Inflammatory macrophage treated with lipopolysaccharide for 1 hour (primary cell): ENCODE results near the gene DAPL1.

ENCODE experiments used
- DNase-seq, 2 donors: peaks; one replicate each; pipeline ENCODE4 v3.0.0-alpha.2; 2020 to 2022

Gene DAPL1

DNA sequence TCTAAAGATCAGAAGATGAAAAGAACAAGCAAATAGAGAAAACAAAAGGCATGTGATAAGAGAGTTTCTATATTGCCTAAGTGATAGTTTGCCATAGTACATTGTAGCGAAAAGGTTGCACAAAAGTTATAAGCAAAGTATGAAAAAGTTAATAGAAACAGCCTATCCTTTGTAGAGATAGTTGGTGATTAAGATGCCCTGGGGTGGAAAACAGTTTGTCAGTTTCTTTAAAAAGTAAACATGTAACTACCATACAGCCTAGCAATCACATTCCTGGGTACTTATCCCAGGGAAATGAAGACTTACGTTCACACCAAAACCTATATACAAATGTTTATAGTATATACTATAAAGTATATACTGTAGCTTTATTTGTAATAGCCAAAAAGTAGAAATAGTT, 16.9 kb upstream of the DAPL1 start:
- DNase-seq: no peak

DNA sequence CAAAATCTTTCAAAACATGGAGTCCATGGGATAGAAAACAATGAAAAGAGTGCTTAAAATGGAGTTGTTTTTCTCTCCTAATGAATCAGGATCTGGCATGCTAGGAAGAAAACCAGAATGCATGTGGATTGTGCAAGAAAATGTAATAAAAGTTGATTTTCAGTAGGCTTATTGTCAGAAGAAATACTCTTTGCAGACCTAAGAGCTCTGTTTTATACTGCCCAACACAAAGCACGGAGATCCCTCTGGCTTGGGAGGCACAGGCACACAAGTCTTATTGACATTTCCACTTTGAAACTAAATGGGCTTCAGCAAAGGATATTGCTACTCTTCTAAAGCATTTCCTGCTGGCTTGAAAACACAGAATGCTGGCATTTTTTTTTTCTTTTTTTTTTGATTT, 15.5 kb upstream of the DAPL1 start:
- DNase-seq: no peak

DNA sequence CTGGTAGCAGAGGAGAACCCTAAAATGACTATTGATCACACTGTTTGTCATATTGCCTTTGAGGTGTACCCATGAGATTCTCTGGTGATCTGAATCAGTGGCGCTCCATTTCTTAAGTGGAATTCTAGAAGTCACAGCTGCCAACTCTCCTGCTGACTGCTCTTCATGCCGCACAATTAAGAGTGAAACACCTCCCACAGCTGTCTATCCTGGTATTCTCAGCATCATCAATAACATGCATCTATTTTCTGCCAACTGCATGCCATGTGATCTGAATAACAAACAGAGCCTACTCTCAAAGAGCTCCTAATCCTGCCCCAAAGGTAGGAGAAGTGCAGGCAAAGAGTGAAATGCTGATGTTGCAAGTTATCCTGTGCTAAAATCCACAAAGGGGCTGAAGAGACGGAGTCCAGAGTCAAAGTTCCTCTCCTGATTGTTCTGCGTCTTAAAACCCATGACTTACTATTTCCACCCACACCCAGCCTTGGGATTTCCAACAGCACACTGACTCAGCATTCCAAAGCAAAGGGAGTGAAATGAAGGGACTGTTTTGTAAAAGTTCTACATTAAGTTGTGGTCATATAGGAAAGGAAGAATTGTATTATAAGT, 13.7 kb upstream of the DAPL1 start:
- DNase-seq: peak; percentile 84 to 94

DNA sequence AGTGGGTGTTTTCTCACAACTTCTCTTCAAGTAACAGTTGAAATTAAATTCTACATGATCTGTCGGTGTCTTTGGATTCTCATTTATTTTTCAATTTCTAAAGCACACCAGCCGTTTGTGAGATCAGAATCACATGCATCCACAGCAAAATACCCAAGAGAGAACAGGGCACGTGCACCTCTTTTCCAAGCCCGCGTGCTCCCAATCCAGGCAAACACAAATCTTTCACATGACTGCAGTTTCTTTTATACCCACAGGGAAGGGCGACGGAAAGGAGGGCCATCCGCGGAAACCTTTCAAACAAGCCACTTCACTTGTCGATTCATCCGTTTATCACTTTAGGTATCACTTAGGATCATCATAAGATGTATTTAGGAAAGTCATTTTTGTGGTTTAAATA, 13.0 kb upstream of the DAPL1 start:
- no peak for DNase-seq

DNA sequence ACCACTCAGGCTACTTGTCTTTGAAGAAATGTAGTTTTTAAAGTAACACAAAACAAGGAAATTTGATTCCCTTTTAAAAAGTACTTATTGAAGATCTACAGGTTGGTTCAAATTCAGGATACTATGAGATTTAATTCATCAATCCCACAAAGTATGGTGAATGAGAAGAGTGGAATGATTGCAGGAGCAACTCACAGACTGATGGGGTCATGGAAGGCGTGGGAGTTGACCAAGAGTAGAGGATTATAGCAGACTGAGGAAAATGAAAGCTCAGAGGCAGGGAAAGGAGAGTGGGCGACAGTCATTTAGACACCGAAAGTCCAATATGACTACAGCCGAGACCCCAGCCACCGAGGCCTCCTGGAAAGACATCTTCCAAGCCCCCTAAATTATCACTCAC, 12.5 kb upstream of the DAPL1 start:
- peak in 1 of 2 donors; percentile 15 for DNase-seq

DNA sequence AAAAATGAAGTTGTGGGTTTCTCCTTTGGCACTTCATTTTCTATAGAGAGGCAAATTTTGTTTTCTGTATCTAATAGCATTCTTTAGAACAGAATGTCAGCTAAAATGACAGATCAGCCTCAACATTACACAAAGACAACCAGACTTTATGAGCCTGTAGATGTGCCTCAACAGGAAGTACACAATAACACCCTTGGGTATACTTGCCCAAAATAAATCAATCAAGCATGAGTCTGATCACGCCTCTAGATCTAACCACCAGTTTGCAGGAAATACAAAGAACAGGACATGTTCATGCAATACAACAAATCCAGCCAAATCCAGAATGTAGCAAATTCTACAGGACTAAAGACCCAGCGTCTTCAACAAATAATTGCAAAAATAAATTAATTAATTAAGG, 11.2 kb upstream of the DAPL1 start:
- DNase-seq: no peak

DNA sequence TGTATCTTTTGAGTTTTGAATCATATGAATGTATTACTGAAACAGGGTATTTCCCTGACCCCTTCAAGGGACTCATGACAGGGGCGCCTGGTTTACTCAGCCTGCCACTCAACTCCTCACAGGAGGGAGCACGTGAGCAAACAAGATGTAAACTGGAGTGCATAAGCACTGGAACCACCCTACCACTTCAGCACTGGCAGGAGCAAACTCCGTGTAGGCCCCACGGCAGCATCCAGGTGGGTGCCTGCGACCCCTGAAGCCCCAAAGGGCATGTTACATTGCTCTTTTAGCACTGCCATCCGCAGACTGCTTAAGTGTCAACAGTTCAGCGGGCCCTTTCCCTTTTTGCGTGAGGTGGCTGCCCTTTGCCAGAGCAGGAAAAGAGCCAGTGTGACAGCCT, 8.2 kb upstream of the DAPL1 start:
- no peak for DNase-seq

DNA sequence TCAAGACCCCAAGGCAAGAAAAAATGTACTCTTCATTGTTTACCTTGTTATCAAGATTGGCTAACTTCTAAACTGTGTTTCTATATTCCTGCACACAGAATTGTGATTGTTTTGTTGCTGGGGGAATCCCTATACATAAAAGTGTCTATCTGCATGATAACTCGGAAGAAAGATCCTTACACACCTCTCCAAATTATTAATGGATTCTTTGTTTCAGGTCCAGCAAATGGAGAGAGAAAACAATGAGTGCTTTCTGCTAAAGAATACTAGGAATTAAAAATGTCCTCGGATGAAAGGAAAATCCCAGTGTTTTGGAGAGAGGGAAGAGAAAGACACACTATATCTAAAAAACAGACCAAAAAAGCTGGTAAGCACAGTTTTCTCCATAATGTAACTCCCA, 6.2 kb upstream of the DAPL1 start:
- DNase-seq: no peak

DNA sequence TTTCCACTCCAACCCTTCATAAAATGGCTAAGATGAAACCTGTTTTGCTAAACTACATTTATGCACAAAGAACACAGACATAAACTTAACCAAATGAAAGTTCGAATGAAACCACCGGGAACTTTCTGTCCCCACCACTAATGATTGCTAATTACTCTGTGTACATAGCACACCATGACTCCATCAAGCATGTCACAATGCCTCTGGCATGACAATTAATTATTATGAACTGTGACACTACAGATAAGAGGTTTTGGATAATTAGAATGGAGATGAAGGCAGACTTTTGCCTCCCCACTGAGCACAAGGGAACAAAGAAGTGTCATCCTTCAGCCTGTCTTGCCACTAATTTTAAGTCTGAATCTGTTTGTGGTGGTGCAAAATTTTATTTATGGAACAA, 1.5 kb downstream of the DAPL1 start:
- DNase-seq: no peak

DNA sequence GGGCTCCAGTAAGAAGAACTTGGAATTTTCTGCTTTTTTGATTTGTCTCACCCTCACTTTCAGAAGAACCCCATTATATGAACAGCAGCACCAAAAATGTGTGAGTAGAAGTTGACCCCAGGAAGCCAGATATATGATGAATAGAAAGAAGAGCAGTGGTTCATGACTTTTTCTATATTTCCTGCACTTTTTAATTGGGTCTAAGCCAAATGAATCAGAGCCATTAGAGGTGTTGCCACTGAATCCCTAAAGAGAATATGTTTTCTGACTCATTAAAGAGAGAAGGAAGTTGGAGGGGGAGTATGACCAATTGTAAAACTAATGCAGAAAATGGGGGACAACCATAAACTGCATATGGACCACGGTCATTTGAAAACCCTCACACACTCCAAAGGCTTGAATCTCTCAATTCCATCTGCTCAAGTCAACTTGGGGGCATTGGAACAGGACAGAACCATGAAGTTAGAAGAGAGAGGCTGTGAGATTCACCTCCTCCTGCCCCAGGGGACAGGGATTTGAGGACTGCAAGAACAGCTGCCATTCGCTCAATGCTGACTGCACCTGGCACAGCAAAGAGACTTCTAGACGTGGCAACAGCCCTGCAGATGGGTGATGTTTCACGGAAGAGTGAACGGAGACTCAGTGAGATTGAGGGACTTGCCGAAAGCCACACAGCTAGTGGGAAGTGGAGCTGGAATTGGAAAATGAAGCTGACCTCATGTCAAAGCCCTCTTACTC, 3.0 kb downstream of the DAPL1 start:
- DNase-seq: no peak

DNA sequence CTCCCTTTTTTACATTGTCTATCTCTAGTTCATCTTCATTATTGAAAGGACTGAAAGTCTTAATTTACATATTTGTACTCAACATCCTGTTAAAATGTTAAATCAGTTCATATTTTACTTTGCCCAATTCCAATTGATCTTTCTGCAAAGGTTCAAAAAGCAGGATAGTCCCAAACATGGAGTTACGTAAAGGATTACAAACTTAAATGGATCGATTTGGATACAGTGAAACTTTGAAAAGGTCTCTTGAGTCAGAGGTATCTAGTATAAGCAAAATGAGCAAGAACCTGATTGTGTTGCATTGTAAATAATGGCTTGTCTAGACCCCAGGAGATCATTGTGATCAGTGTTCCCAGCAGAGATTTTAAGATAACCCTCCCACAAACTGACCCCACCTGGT, 4.1 kb downstream of the DAPL1 start:
- no peak for DNase-seq

DNA sequence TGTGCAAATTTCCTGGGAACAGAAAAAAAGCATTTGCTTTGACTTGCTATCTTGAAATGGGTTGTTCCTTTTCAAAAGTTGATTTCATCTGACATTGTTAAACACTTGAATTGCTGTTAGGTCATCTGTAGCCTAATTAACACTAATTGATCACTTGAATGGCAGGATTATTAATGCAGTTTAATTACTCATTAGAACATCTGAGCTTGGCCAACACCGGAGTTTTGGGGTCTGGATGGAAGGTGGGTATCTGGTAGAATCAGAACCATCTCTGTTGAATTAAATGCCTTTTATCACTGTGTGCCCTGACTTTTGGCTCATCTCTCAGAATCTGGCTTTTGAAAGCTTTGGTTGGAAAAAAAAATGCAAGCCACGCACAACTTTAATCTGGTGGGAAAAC, 8.4 kb downstream of the DAPL1 start:
- DNase-seq: no peak

DNA sequence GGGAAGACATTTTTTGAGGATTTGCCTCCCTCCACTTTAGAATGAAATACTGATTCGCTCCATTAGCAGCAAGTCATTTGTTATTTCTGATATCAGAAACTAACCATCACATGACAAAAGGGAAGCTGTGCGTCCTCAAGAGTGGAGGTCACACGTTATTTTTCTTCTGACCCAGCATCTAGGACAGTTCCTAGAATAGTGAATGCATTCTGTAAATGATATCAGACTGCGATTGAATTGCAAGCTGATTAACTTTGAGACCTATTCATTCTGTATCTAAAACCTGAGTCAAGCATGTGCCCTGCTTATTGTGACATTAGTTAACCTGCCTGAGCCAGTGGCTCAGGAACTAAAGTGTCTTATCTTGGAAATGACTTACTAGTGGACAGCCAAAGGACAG, 10.1 kb downstream of the DAPL1 start:
- DNase-seq: no peak

DNA sequence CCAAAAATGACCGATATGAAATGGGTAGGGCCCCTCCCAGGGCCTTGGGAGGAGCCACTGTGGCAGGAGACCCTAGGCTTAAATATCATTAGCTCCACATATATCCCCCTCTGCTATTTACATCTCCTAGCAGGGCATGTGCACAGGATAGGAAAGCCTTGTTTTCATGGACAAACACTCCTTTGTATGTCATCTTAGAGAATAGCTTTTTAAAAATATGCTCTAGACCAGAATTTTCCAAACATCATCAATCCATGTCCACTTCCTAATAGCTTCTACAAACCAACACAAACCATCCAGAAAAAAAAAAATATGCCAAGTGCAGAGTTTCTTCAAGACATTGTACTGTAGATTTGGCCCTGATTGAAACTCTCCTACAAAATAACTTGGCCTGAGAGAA, 10.8 kb downstream of the DAPL1 start:
- no peak for DNase-seq

DNA sequence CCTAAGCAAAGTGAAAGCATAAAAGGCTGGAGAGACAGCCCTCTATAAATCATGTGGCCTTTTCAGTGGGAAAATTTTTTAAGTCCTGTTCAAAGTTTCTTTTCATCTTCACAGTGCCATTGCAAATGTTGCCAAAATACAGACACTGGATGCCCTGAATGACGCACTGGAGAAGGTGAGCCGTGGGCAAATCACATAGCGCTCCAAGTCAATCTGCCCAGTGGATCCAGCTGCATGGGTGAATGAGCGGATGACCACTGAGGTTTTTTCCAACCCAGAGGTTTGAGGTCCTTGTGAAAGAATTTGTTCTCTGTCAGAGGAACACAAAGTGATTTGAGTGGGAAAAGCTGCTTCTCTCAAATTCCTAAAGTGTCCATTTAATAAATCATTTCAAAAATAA, 11.8 kb downstream of the DAPL1 start:
- no peak for DNase-seq

DNA sequence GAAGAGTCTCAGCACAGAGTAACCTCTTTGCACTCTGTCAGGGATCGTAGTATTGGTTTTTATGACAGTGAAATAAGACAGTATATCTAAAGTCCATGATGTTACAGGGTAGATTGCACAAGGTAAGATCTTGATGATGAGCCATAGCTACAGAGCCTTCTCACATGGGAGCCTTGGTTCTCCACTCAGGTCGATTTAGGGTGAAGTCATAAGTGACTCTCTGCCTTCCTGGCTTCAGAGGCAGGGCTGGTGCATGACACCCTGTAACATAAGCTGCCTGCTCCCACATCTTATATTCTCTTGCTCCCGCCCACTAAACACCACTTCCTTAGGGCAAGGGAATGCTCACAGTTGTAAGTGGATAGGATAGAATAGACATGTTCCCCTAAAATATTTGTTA, 13.3 kb downstream of the DAPL1 start:
- DNase-seq: peak in 1 of 2 donors; percentile 10

DNA sequence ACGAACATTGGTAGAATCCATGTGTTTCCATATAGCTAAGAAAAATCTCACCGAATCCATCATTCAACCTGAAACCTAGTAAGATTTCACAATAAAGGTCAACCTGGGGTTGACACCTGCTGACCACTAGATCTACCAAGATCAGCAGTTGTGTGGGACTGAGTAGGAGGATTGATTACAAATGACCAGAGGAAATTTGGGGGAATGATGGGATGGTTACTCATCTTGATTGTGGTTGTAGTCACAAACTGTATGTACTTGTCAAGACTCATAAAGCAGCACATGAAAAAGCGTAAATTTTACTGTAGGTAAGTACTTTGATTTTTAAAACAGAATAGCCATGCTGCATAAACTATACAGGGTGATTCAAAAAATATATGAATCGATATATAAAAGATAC, 14.7 kb downstream of the DAPL1 start:
- DNase-seq: no peak

DNA sequence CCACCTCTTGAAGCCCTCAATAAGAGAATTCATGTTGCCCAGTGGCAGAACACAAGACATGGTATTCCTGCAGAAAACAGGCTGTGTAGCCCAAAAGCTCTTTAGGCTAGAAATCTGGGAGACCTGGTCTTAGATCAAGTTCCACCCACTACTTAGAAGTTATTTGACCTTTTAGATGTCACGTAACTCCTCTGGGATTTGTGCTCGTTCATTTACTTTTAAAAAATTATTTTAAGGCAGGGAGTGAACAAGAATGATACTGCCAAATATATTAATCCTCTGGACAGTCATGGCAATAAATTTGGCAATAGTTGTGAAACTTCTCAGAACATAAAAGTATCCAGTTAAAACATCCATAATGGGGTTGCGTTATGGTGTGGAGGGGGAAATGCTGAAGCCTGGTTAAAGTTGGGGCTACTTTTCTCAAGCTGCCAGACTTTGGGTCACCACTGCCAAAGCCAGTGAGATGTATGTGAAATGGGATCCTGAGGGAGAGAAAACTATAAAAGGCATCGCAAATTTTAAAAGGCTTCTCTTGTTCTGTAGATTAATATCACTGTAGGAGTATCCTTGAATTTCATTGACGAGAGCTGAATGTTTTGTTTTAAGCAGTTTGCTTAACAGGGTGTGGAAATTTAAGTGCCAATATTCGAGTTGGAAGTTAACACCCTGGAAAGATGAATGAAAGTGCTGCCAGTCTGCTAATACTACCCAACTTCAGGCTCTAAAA, 15.8 kb downstream of the DAPL1 start:
- DNase-seq: no peak

DNA sequence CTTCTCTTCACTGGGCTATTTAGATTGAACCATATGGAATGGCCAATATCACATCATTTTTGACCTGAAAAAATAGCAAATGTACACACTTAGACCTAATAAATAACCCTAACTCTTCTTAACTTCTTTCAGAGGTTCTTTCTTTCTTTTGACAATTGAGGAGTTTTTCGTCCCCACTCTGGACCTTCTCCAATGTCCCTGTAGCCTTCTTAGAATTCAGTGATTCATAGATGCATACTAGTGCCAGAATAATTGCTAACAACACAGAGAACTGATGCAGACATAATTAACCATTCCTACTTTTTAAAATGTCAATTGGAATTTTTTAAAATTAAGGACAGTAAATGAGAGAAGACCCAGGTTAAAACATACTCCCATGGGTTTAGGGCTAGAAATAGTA, 20.0 kb downstream of the DAPL1 start:
- DNase-seq: no peak

DNA sequence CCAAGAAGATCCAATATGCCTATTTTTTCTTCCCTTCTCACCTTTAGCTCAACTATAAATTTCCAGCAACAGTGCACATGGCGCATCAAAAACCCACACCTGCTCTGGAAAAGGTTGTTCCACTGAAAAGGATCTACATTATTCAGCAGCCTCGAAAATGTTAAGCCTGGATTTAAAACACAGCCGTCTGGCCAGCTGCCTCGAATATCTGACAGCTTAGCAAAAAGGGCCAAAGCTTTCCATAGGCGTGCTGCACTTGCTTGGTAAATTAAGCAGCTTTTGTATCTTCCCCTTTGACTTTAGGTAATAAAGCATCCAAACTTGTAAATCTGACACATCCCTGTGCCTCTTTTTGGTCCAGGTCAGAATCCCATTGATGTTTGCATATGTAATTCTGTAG, 20.5 kb downstream of the DAPL1 start:
- DNase-seq: no peak

DNA sequence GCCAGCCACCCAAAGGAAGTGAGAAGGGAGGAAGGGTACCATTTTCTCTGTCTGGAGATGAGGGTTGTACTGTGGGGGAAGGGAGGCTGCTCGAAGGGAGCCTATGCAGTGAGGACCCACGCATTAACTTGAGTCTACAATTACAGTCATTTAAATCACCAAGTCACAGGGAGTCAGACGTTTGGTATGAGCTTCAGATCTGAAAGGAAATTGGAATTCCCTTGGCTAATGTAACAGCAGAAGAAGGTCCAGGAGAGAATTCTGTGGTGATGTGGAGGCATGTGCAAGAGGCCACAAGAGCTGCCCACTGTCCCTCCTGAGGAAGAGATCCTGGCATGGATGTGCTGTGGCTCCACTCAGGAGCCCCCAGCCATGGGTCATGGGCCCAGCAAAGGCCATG, 22.5 kb downstream of the DAPL1 start:
- no peak for DNase-seq

DNA sequence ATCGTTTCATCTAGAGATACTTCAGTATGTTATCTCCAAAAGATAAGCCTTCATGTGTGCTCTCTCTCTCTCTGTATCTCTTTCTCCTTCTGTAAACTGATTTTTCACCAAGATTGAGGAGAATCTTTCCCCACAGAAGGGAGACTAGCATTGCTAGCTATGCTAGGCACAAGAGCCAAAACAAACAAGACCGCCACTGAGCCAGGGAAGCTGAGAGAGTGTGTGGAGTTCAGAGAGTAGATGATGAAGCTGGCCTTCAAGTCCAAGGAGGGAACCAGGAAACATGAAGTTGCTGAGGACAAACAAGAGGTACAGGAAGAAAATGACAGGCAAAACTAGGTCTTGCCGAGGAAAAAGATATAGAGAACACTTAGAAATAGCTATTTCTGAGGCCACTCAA, 23.4 kb downstream of the DAPL1 start:
- no peak for DNase-seq

DNA sequence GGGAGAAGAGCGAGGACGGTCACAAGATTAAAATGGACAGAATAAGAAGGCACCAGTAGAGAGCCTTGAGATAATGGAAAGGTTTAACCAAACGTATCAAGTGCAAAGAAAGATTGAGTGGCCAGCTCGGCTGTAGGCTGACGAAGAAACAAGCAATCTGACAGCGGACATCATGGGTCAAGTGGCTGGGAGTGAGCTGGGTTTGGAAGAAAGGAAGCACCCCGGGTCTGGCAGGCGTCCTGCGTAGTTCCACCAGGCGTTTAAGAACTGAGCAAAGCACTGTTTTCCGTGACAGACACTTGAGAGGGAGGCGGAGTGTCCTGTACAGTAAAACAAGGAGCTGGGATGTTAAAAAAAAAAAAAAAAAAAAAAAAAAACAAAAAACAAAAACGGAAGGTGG, 27.1 kb downstream of the DAPL1 start:
- no peak for DNase-seq

DNA sequence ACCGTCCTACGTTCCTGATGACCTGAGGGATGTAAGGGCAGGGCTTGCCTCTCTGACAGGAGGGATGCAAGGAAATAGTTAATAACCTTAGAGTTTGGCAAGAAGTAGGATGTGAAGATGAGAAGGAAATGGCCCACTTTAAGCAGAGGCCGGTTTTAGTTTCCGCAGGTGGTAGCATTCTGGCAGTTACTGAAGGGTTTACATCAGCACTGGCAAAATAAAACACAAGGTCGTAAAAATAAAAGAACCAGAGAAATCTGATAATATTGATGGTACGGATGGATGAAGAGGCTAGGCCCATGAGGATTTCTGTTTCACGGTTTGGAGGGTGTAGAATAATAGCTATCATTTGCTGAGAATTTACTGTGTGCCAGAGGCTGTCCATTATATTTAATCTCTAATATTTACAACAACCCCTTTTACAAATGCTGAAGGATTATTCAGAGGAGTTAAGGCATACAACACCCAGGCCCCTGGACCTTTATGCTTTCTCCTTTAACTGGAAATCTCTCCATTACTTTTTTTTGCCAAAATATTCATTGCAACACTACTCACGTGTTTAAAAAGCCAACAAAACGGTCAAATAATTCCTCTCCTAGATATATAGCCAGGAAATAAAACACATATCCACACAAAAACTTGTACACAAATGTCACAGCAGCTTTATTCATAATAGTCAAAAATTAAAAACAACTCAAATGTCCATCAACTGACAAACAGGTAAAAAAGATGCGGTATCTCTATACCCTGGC, 28.5 kb downstream of the DAPL1 start:
- DNase-seq: no peak
